Right lobe of liver (tissue), 6 donors: ENCODE results near the gene WFDC5. TPM values are rescaled to one million over a fixed set of nuclear protein-coding genes. Genes with fewer than 3 reads are reported as not detected.

Source experiments
- ATAC-seq, 4 donors: fragments of 200-7000 bp; cut with Tn5 transposase; one replicate each; pipeline ENCODE4 v1.9.1; 2020; ENCODE audit warnings: mild to moderate bottlenecking in 4 of 4, moderate library complexity in 4 of 4
- DNase-seq, 3 donors: peaks; one replicate each; pipeline ENCODE4 v3.0.0-alpha.2; 2020
- H3K27ac ChIP-seq, 3 donors: fragments of 200-600 bp; one replicate each; pipeline ENCODE4 v1.8.0; 2022
- H3K27me3 ChIP-seq, 2 donors: fragments of 200-600 bp; one replicate each; pipeline ENCODE4 v1.8.0; 2022
- H3K36me3 ChIP-seq, 4 donors: fragments of 200-600 bp; sonication (generic) in 1 of 4; one replicate each; pipeline versions ENCODE4 v1.5.1 to v1.8.0; 2017 to 2022; ENCODE audit warnings: control low read depth in 1 of 4
- H3K4me1 ChIP-seq, 4 donors: fragments of 200-600 bp; sonication (generic) in 1 of 4; one replicate each; pipeline versions ENCODE4 v1.5.1 to v1.8.0; 2017 to 2022; ENCODE audit warnings: control low read depth in 1 of 4
- H3K4me3 ChIP-seq, 3 donors: fragments of 200-600 bp; one replicate each; pipeline ENCODE4 v1.8.0; 2022
- H3K9me3 ChIP-seq, 4 donors: fragments of 200-600 bp; sonication (generic) in 1 of 4; one replicate each; pipeline versions ENCODE4 v1.5.1 to v1.8.0; 2017 to 2022; ENCODE audit warnings: control low read depth in 1 of 4
- POLR2A ChIP-seq: fragments of 450-650 bp; IDR thresholded peaks from one replicate; pipeline ENCODE4 v1.6.1; 2017; ENCODE audit warnings: antibody characterized with exemption, mild to moderate bottlenecking
- WGBS: methylation state at CpG from one replicate; pipeline ENCODE4 v1.1.6; 2018; ENCODE audit warnings: low coverage, low lambda C conversion rate; ENCODE audit not compliant: insufficient coverage; ENCODE audit errors: missing lambda C conversion rate; 5-methylcytosine and 5-hydroxymethylcytosine counted together
- intact Hi-C, 2 donors: fragments of 100-400 bp; cut with DNase I; formaldehyde crosslinking; loops; one replicate each; pipeline versions ENCODE4 v1.11.2 to v1.14.1; 2022
- total RNA-seq, 6 experiments: library from RNA; depleted of rRNA in 2 of 6; stranded (reverse); fragments of >200 nt in 2 of 6; fragmentation: NEBNext Ultra II Directional in 3 of 6; extraction: Animal tissue kit (Norgen Biotek cat#: 25700) in 3 of 6; gene quantifications; one replicate each; pipeline versions ENCODE4 v1.1.0 to v1.2.4, GENCODE V29; 2016 to 2023
- TF ChIP-seq, protein P1 (sequence below), 4 donors: fragments of 200-600 bp in 3 of 4; fragments of 450-650 bp in 1 of 4; IDR thresholded peaks; one replicate each; pipeline versions ENCODE4 v1.5.1 to v1.8.0; 2016 to 2022; ENCODE audit warnings: antibody characterized with exemption in 4 of 4, mild to moderate bottlenecking in 2 of 4
- donor health status: DM: no; HTN: yes; CAD: no.
- donor health status: DM: no; HTN: no; CAD: no.
- donor health status: DM: no; HTN: no; CAD: no.
- donor health status: DM: no; HTN: yes; CAD: no.
- donor health status: DM: no; HTN: yes; CAD: no.

Gene WFDC5
- total RNA-seq, 6 experiments from 2014 or later = not detected

DNA sequence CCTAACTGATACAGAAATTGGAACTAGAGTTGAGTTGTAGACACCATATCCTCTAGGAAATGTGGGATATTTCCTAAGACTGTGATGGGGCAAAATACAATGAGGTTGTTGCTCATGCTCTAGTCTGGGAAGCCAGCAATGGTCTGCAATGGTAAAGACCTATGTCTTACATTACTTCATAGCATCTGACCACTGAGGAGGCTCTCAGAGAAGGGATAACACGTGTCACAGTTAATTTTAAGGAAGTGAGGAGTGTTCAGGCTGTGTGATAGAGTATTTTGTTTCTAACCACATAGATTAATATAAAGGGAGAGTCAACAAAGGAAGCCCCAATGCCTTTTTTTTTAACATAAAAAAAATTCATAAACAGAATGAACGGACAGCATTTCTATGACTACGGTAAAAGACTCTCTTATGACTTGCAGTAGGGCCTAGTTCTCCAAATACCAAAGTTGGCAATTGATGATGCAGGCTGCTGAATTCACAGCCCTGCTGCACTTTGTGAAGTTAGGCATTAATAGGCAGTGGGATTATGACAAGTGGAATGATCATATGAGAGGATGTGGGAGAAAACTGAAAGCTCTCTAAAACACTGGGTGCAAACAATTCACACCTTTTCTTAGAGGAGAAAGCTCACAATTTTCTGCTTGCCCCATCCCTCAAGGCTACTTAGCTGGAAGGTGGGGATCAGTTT, 27.7 kb downstream of the WFDC5 start:
- TF ChIP-seq POLR2A = no peak
- TF ChIP-seq, protein P1, sequence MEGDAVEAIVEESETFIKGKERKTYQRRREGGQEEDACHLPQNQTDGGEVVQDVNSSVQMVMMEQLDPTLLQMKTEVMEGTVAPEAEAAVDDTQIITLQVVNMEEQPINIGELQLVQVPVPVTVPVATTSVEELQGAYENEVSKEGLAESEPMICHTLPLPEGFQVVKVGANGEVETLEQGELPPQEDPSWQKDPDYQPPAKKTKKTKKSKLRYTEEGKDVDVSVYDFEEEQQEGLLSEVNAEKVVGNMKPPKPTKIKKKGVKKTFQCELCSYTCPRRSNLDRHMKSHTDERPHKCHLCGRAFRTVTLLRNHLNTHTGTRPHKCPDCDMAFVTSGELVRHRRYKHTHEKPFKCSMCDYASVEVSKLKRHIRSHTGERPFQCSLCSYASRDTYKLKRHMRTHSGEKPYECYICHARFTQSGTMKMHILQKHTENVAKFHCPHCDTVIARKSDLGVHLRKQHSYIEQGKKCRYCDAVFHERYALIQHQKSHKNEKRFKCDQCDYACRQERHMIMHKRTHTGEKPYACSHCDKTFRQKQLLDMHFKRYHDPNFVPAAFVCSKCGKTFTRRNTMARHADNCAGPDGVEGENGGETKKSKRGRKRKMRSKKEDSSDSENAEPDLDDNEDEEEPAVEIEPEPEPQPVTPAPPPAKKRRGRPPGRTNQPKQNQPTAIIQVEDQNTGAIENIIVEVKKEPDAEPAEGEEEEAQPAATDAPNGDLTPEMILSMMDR (IDR thresholded peaks at IDR 0.05) = no peak
- no peak for DNase-seq
- Histone ChIP-seq H3K4me3 (no peak overlapping the region), H3K27me3 (no peaks in the 10 kb centered on the region), H3K36me3 (no peaks in the 10 kb centered on the region), H3K27ac (no peak overlapping the region), H3K9me3 (no peaks in the 10 kb centered on the region), H3K4me1 (no peaks in the 10 kb centered on the region)
- WGBS = 80% methylated on average over 3 of the region's 3 CpGs
- no peak for ATAC-seq
- intact Hi-C loops = no loop called here

DNA sequence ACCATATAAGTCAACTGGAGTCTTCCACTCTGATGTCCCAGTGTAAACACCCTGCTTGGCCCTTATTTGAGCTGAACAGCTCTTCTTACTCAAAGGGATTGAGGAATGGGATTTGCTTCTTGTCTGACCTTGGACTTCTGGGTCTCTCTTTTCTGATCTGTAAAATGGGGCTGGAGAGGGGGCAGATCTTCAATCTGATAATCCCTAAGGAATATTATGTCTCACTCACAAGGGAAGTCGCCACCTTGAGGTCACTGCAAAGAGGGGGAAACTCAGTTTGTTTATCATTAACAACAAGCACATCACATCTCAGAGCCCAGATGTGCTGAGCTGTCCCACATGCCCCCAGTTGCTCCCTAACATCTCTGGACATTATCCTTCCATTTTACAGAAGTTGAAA, 29.1 kb downstream of the WFDC5 start:
- no peak overlapping the region for H3K4me3 ChIP-seq
- no peaks in the 10 kb centered on the region for H3K36me3 ChIP-seq
- DNase-seq (no peak), ATAC-seq (no peak)
- H3K4me1 ChIP-seq = no peaks in the 10 kb centered on the region
- no CpG with 5 or more reads among the region's 1 CpG for WGBS
- no peaks in the 10 kb centered on the region for H3K9me3 ChIP-seq
- no peak for TF ChIP-seq POLR2A
- TF ChIP-seq, protein P1 (IDR thresholded peaks at IDR 0.05) = no peak
- no peak overlapping the region for H3K27ac ChIP-seq
- no peaks in the 10 kb centered on the region for H3K27me3 ChIP-seq
- intact Hi-C loops = no loop called here

DNA sequence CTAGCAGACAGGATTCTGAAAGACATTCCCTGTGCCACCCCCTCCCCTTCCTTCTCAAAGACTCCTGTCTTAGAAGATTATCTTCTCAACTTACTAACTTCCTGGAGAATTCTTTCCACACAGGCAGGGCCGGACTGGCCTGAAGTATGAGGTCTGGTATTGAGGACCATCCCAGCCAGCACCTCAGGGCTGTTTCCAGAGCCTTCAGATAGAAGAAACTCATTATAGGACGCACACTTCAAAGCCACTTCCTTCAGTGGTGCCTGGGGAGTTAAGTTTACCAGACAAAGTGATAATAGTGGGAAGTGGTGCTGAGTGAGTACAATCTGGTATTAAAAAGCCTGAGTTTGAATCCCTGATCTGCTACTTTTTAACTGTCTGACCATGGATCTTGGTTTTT, 29.7 kb downstream of the WFDC5 start:
- ATAC-seq (no peak), DNase-seq (no peak)
- WGBS = 51% methylated on average over 2 of the region's 2 CpGs
- Histone ChIP-seq H3K4me1 (no peaks in the 10 kb centered on the region), H3K36me3 (no peaks in the 10 kb centered on the region), H3K27me3 (no peaks in the 10 kb centered on the region), H3K9me3 (no peaks in the 10 kb centered on the region), H3K4me3 (no peak overlapping the region), H3K27ac (no peak overlapping the region)
- intact Hi-C loops = no loop called here
- TF ChIP-seq, protein P1 (IDR thresholded peaks at IDR 0.05) = no peak
- TF ChIP-seq POLR2A = no peak

DNA sequence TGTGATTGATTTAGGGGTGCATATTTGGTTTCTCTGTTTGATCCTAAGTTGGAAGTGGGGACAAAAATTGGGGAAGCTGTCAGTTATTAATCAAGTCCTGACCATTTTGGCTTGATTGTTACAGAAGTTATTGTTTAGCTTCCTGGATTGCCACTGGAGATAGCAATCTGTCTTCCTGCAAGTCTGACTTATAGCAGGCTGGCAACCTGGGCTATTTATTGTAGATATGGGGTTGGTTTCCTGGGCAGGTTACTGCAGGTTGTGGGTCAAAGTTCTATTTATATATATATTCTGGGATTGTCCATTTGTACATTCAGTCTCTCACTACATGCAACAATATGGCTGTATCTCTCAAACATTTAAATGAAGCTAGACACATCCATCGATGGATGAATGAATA, 31.8 kb downstream of the WFDC5 start:
- intact Hi-C loops = no loop called here
- no peak overlapping the region for H3K27ac ChIP-seq
- no peak overlapping the region for H3K4me3 ChIP-seq
- no peaks in the 10 kb centered on the region for H3K9me3 ChIP-seq
- peaks cover 0 to 2% (median 0%) of the 10 kb centered on the region in 4 donors for H3K4me1 ChIP-seq
- 100% methylated on average over 1 of the region's 1 CpG for WGBS
- no peaks in the 10 kb centered on the region for H3K36me3 ChIP-seq
- no peak for TF ChIP-seq POLR2A
- TF ChIP-seq, protein P1 (IDR thresholded peaks at IDR 0.05) = no peak
- no peak for ATAC-seq
- no peak for DNase-seq
- H3K27me3 ChIP-seq = no peaks in the 10 kb centered on the region
